Upper lobe of left lung (tissue), 4 donors: ENCODE data around the gene TAPBPL.

Experiments
- CTCF ChIP-seq, 6 experiments: fragments of 450-650 bp in 4 of 6; fragments of 200-600 bp in 2 of 6; sonication (generic) in 2 of 6; IDR thresholded peaks; one replicate each; pipeline ENCODE4 v1.5.1; 2016 to 2019; ENCODE audit warnings: antibody characterized with exemption in 6 of 6
- EP300 ChIP-seq, 4 donors: sonication (generic); formaldehyde crosslinking; IDR thresholded peaks; one replicate each; pipeline ENCODE4 v1.5.1; 2017; ENCODE audit warnings: antibody characterized with exemption in 4 of 4, control low read depth in 2 of 4
- POLR2A ChIP-seq, 4 donors: fragments of 450-650 bp; IDR thresholded peaks; one replicate each; pipeline ENCODE4 v1.5.1; 2016 to 2017; ENCODE audit warnings: antibody characterized with exemption in 4 of 4, mild to moderate bottlenecking in 2 of 4
- POLR2AphosphoS5 ChIP-seq, 2 donors: sonication (generic); formaldehyde crosslinking; IDR thresholded peaks; one replicate each; pipeline ENCODE4 v1.5.1; 2017; ENCODE audit warnings: antibody characterized with exemption in 2 of 2

DNA sequence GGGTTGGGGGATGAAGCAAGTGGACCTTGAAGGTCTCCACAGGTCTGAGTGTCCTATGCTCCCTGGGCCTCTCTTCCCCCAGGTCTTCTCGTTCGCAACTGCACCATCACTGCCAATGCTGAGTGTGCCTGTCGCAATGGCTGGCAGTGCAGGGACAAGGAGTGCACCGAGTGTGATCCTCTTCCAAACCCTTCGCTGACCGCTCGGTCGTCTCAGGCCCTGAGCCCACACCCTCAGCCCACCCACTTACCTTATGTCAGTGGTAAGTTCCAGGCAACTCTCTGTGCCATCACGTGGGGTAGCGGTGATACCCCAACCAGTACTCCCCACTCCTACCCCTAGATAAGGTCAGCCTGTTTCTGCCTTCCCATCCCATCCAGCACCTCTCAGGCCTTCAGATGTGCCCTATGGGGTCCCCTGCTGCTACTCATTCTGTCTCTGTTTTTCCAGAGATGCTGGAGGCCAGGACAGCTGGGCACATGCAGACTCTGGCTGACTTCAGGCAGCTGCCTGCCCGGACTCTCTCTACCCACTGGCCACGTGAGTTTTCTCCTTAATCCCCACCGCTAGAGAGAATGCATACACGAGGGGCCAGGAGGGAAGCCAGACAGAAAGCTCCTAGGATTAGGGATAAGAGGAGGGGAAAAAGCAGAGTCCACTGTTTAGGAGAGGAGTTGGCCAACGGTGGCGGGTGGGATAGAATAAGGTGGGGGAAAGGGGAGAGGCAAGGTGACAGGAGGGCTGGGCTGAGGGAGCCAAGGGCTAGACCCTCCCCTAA, 1.6 kb upstream of the TAPBPL start:
- TF ChIP-seq POLR2A (IDR thresholded peaks at IDR 0.05) (no peak), CTCF (IDR thresholded peaks at IDR 0.05) (no peak), EP300 (IDR thresholded peaks at IDR 0.05) (no peak), POLR2AphosphoS5 (IDR thresholded peaks at IDR 0.05) (no peak)
